GM12878 (cell line): ENCODE results near the gene CD180. TPM values are rescaled to one million over a fixed set of nuclear protein-coding genes. Genes with fewer than 3 reads are reported as not detected.

Experiments
- ETV6 ChIP-seq, 2 experiments: fragments of 450-650 bp in 1 of 2; IDR thresholded peaks in 1 of 2; conservative IDR thresholded peaks in 1 of 2; 2 replicates each; pipeline ENCODE4 v1.6.1; 2014; ENCODE audit warnings: antibody characterized with exemption in 1 of 2, borderline replicate concordance in 1 of 2, low read depth in 1 of 2, mild to moderate bottlenecking in 1 of 2, moderate library complexity in 1 of 2
- EZH2 ChIP-seq: IDR thresholded peaks from 2 replicates; pipeline ENCODE4 v1.6.1; 2012; ENCODE audit warnings: low read depth, mild to moderate bottlenecking, control low read depth, inconsistent platforms, low read length, borderline replicate concordance; ENCODE audit not compliant: control insufficient read depth
- GATAD2B ChIP-seq: fragments of 450-650 bp; conservative IDR thresholded peaks from 2 replicates; pipeline ENCODE4 v1.6.1; 2017; ENCODE audit warnings: low read depth, mild to moderate bottlenecking, moderate library complexity
- JUND ChIP-seq: IDR thresholded peaks from 2 replicates; pipeline ENCODE4 v1.6.1; 2012; ENCODE audit warnings: low read depth, mild to moderate bottlenecking, low read length, improper control_type of control experiment, moderate library complexity
- NFIC ChIP-seq: IDR thresholded peaks from 2 replicates; pipeline ENCODE4 v1.6.1; 2012; ENCODE audit warnings: low read depth, mild to moderate bottlenecking, inconsistent platforms, low read length, moderate library complexity
- POLR2AphosphoS2 ChIP-seq: IDR thresholded peaks from 2 replicates; pipeline ENCODE4 v1.6.1; 2011; ENCODE audit warnings: low read depth, mild to moderate bottlenecking, low read length, improper control_type of control experiment, moderate library complexity
- RAD21 ChIP-seq: IDR thresholded peaks from 2 replicates; pipeline ENCODE4 v1.6.1; 2011; ENCODE audit warnings: mild to moderate bottlenecking, low read depth, low read length, moderate library complexity; ENCODE audit not compliant: insufficient read depth
- SREBF1 ChIP-seq: IDR thresholded peaks from 2 replicates; pipeline ENCODE4 v1.6.1; 2012; ENCODE audit warnings: mild to moderate bottlenecking, low read length
- STAT1 ChIP-seq: fragments of 450-650 bp; conservative IDR thresholded peaks from 2 replicates; pipeline ENCODE4 v1.6.1; 2014; ENCODE audit warnings: antibody characterized with exemption, mild to moderate bottlenecking
- WRNIP1 ChIP-seq: IDR thresholded peaks from 2 replicates; pipeline ENCODE4 v1.6.1; 2011; ENCODE audit warnings: low read depth, low read length, improper control_type of control experiment, borderline replicate concordance
- YBX1 ChIP-seq: fragments of 450-650 bp; IDR thresholded peaks from 2 replicates; pipeline ENCODE4 v1.6.1; 2016; ENCODE audit warnings: antibody characterized with exemption
- YY1 ChIP-seq: IDR thresholded peaks from 2 replicates; pipeline ENCODE4 v1.6.1; 2011; ENCODE audit warnings: low read depth, mild to moderate bottlenecking, low read length
- ZZZ3 ChIP-seq: IDR thresholded peaks from 2 replicates; pipeline ENCODE4 v1.6.1; 2011; ENCODE audit warnings: low read depth; ENCODE audit not compliant: control insufficient read depth, insufficient read length
- polyA plus RNA-seq, 11 experiments: library from polyadenylated mRNA; depleted of rRNA in 4 of 11; unstranded in 6 of 11; stranded (reverse) in 5 of 11; fragments of >200 nt; fragmentation: Nextera tagmentation in 4 of 11; fragmentation: Illumina TruSeq in 1 of 11; extraction: Ambion mirVana in 4 of 11; extraction: Trizol in 1 of 11; gene quantifications; 1 replicate in 1 of 11; 2 replicates in 10 of 11; pipeline versions ENCODE4 v1.2.1 to v1.2.3, GENCODE V29; 2011 to 2016; ENCODE audit warnings: inconsistent platforms in 2 of 11, missing spikeins in 2 of 11, low read depth in 1 of 11
- total RNA-seq, 4 experiments: library from RNA; depleted of rRNA in 3 of 4; stranded (reverse); fragments of >200 nt in 3 of 4; fragmentation: Illumina TruSeq in 1 of 4; extraction: Trizol in 1 of 4; gene quantifications; 2 replicates each; pipeline versions ENCODE4 v1.2.1 to v1.2.3, GENCODE V29; 2013 to 2021
- TF ChIP-seq, protein P1 (sequence below), 3 experiments: IDR thresholded peaks in 2 of 3; conservative IDR thresholded peaks in 1 of 3; 2 replicates each; pipeline ENCODE4 v1.5.1; 2011; ENCODE audit warnings: low read depth in 3 of 3, low read length in 3 of 3, mild to moderate bottlenecking in 3 of 3, control low read depth in 2 of 3, moderate library complexity in 2 of 3, inconsistent platforms in 1 of 3, mixed read lengths in 1 of 3; ENCODE audit not compliant: control insufficient read depth in 2 of 3, insufficient read depth in 1 of 3; ENCODE audit errors: extremely low read depth in 1 of 3
- TF ChIP-seq, protein P2 (sequence below): IDR thresholded peaks from 2 replicates; pipeline ENCODE4 v1.6.1; 2012; ENCODE audit warnings: low read depth, low read length, improper control_type of control experiment
- TF ChIP-seq, protein P3 (sequence below): fragments of 150-350 bp; IDR thresholded peaks from 2 replicates; pipeline ENCODE4 v1.6.1; 2016; ENCODE audit warnings: low read depth, low read length
- TF ChIP-seq, protein P4 (sequence below): IDR thresholded peaks from 2 replicates; pipeline ENCODE4 v1.6.1; 2011; ENCODE audit warnings: borderline replicate concordance, low read depth, mild to moderate bottlenecking, moderate library complexity, low read length; ENCODE audit not compliant: insufficient read depth, poor library complexity, severe bottlenecking
- TF ChIP-seq, protein P5 (sequence below): IDR thresholded peaks from 2 replicates; pipeline ENCODE4 v1.6.1; 2011; ENCODE audit warnings: low read depth, mild to moderate bottlenecking, low read length, moderate library complexity, borderline replicate concordance; ENCODE audit errors: extremely low read depth

CD180 gene
- total and polyA plus RNA-seq, 10 of the 15 experiments (the other 5 are each of a cell fraction or from before 2014, with no cell fraction given) = 0.22 to 9.7 (median 2.9) TPM

DNA sequence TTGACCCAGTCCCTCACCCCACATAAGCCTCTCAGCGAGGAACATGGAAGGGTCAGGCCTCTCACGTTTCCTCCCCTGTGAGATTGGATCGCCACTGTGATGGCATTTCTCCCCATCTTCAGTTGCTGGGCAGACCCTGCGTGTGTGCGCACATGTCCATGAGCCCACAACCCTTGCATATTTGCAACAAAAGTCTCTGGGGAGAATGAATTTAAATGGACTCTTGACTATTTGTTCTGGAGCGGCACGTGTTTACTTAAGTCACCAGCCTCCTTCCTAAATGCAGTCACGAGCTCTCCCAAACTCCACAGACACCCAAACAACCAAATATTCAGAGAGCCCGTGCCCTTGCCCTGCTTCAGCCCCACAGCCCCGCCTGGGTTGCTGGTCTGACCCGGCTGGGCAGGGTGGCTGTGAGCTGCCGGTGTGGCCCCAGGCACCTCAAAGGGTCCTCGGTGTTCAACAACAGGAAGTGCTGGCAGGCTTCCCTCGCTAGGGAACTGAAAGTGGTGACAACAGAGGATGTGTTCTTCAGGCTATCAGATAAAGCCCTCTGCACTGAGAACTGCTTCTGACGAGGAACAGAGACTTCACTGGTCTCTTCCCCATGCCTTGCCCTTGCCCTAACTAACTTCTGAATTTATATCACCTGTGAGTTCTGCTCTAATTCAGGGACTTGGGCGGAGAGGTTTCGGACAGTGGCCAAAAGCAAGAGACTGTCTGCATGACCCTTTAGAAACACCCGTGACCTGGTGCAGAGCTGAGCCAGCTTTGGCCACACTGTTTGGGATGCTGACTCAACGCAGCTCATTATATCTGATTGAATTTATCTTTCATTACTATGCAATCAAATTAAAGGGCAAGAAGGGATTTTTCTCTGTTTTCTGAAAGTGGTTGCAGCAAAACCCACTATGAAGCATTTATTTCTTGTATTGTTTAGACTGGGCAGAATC is 19.2 kb upstream of the CD180 start (continued):
- TF ChIP-seq EZH2 = no peak
- TF ChIP-seq, protein P1, sequence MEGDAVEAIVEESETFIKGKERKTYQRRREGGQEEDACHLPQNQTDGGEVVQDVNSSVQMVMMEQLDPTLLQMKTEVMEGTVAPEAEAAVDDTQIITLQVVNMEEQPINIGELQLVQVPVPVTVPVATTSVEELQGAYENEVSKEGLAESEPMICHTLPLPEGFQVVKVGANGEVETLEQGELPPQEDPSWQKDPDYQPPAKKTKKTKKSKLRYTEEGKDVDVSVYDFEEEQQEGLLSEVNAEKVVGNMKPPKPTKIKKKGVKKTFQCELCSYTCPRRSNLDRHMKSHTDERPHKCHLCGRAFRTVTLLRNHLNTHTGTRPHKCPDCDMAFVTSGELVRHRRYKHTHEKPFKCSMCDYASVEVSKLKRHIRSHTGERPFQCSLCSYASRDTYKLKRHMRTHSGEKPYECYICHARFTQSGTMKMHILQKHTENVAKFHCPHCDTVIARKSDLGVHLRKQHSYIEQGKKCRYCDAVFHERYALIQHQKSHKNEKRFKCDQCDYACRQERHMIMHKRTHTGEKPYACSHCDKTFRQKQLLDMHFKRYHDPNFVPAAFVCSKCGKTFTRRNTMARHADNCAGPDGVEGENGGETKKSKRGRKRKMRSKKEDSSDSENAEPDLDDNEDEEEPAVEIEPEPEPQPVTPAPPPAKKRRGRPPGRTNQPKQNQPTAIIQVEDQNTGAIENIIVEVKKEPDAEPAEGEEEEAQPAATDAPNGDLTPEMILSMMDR (IDR thresholded peaks at IDR 0.05 in 2 of 3, conservative IDR thresholded peaks at IDR 0.05 in 1 of 3; ENCODE audit: control insufficient read depth in 2 of 3, extremely low read depth in 1 of 3, insufficient read depth in 1 of 3, low read depth in 3 of 3, low read length in 3 of 3) = no peak
- TF ChIP-seq, protein P2, sequence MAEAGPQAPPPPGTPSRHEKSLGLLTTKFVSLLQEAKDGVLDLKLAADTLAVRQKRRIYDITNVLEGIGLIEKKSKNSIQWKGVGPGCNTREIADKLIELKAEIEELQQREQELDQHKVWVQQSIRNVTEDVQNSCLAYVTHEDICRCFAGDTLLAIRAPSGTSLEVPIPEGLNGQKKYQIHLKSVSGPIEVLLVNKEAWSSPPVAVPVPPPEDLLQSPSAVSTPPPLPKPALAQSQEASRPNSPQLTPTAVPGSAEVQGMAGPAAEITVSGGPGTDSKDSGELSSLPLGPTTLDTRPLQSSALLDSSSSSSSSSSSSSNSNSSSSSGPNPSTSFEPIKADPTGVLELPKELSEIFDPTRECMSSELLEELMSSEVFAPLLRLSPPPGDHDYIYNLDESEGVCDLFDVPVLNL = no peak
- no peak for TF ChIP-seq YBX1
- TF ChIP-seq, protein P3, sequence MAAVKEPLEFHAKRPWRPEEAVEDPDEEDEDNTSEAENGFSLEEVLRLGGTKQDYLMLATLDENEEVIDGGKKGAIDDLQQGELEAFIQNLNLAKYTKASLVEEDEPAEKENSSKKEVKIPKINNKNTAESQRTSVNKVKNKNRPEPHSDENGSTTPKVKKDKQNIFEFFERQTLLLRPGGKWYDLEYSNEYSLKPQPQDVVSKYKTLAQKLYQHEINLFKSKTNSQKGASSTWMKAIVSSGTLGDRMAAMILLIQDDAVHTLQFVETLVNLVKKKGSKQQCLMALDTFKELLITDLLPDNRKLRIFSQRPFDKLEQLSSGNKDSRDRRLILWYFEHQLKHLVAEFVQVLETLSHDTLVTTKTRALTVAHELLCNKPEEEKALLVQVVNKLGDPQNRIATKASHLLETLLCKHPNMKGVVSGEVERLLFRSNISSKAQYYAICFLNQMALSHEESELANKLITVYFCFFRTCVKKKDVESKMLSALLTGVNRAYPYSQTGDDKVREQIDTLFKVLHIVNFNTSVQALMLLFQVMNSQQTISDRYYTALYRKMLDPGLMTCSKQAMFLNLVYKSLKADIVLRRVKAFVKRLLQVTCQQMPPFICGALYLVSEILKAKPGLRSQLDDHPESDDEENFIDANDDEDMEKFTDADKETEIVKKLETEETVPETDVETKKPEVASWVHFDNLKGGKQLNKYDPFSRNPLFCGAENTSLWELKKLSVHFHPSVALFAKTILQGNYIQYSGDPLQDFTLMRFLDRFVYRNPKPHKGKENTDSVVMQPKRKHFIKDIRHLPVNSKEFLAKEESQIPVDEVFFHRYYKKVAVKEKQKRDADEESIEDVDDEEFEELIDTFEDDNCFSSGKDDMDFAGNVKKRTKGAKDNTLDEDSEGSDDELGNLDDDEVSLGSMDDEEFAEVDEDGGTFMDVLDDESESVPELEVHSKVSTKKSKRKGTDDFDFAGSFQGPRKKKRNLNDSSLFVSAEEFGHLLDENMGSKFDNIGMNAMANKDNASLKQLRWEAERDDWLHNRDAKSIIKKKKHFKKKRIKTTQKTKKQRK = no peak
- TF ChIP-seq STAT1 = no peak
- 0 out of 2 replicates have a peak, but pooled peaks have one; percentile 58 for TF ChIP-seq GATAD2B
- no peak for TF ChIP-seq RAD21
- no peak for TF ChIP-seq SREBF1
- TF ChIP-seq WRNIP1 = no peak
- TF ChIP-seq ZZZ3 = no peak
- TF ChIP-seq NFIC = no peak
- no peak for TF ChIP-seq JUND
- no peak for TF ChIP-seq POLR2AphosphoS2
- TF ChIP-seq, protein P4, sequence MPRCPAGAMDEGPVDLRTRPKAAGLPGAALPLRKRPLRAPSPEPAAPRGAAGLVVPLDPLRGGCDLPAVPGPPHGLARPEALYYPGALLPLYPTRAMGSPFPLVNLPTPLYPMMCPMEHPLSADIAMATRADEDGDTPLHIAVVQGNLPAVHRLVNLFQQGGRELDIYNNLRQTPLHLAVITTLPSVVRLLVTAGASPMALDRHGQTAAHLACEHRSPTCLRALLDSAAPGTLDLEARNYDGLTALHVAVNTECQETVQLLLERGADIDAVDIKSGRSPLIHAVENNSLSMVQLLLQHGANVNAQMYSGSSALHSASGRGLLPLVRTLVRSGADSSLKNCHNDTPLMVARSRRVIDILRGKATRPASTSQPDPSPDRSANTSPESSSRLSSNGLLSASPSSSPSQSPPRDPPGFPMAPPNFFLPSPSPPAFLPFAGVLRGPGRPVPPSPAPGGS = no peak
- TF ChIP-seq ETV6 (conservative IDR thresholded peaks at IDR 0.05 in 1 of 2, IDR thresholded peaks at IDR 0.05 in 1 of 2; ENCODE audit: borderline replicate concordance in 1 of 2, low read depth in 1 of 2) = peak in 1 of 2 experiments; percentile 89; a peak in 2 of 4 replicates
- no peak for TF ChIP-seq YY1
- TF ChIP-seq, protein P5, sequence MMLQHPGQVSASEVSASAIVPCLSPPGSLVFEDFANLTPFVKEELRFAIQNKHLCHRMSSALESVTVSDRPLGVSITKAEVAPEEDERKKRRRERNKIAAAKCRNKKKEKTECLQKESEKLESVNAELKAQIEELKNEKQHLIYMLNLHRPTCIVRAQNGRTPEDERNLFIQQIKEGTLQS = no peak
